Measurements from ENCODE around the gene IL1B.

GRCh38 chr2:112811841-112812306 is 24.7 kb downstream of the IL1B start:
- TF ChIP-seq POLR2A (IDR thresholded peaks at IDR 0.05) (no peak), CTCF (IDR thresholded peaks at IDR 0.05) (no peak)
